T follicular helper cell (primary cell): Measurements from ENCODE around the gene SERTAD1.
"Not testable (repeated sequence)": the region's sequence is repeated elsewhere in the genome, so short reads cannot be mapped to it uniquely, and the experiment has no call there.

Experiments
- DNase-seq: peaks from one replicate; pipeline ENCODE4 v3.0.0-alpha.2; 2020; ENCODE audit warnings: low read depth

SERTAD1 gene

GRCh38 chr19:40450664-40451063 lies 24.9 kb upstream of the SERTAD1 start:
- DNase-seq: no peak

GRCh38 chr19:40449506-40449905 lies 23.7 kb upstream of the SERTAD1 start:
- no peak for DNase-seq

- no peak for DNase-seq
Measured at GRCh38 chr19:40446263-40446784, 20.5 kb upstream of the SERTAD1 start.

- no peak for DNase-seq
Measured at GRCh38 chr19:40445780-40446262, 20.0 kb upstream of the SERTAD1 start.

- DNase-seq: no peak
Measured at GRCh38 chr19:40444825-40445312, 19.1 kb upstream of the SERTAD1 start.

GRCh38 chr19:40444000-40444824 lies 18.4 kb upstream of the SERTAD1 start, which contains the start of gene SERTAD3:
Gene SERTAD3 (minus strand): TSS chr19:40444335. CDS start chr19:40442080, 2,255 bp downstream.
- DNase-seq: peak; percentile 96

- DNase-seq: peak; percentile 99
Measured at GRCh38 chr19:40443131-40443999, 17.6 kb upstream of the SERTAD1 start.

GRCh38 chr19:40442328-40443130 lies 16.7 kb upstream of the SERTAD1 start:
- no peak for DNase-seq

- DNase-seq: no peak
Measured at GRCh38 chr19:40441719-40442253, 16.0 kb upstream of the SERTAD1 start.

GRCh38 chr19:40438284-40438683 lies 12.5 kb upstream of the SERTAD1 start:
- DNase-seq: no peak

- DNase-seq: peak; percentile 28
Measured at GRCh38 chr19:40433391-40434216, 7.8 kb upstream of the SERTAD1 start.

GRCh38 chr19:40432760-40433159 lies 7.0 kb upstream of the SERTAD1 start:
- not testable (repeated sequence) for DNase-seq

GRCh38 chr19:40431698-40432097 lies 5.9 kb upstream of the SERTAD1 start:
- no peak for DNase-seq

GRCh38 chr19:40430242-40430641 lies 4.5 kb upstream of the SERTAD1 start:
- not testable (repeated sequence) for DNase-seq

- not testable (repeated sequence) for DNase-seq
Measured at GRCh38 chr19:40428197-40428596, 2.4 kb upstream of the SERTAD1 start.

GRCh38 chr19:40424637-40425449 lies 949 bp downstream of the SERTAD1 start:
- DNase-seq: no peak

GRCh38 chr19:40423938-40424337 lies 1.9 kb downstream of the SERTAD1 start:
- DNase-seq: no peak

- DNase-seq: no peak
Measured at GRCh38 chr19:40422748-40423566, 2.8 kb downstream of the SERTAD1 start.
